ENCODE results near the gene PDXK.

The PDXK gene

GRCh38 chr21:43782431-43783097, 63.6 kb downstream of the PDXK start:
- no peak for DNase-seq (ENCODE audit: low spot score)

- DNase-seq (ENCODE audit: low spot score) = no peak
These were observed 64.3 kb downstream of the PDXK start for GRCh38 chr21:43783098-43783700.

GRCh38 chr21:43785134-43785533, 66.2 kb downstream of the PDXK start:
- no peak for DNase-seq (ENCODE audit: low spot score)

- DNase-seq (ENCODE audit: low spot score) = no peak
These were observed 67.4 kb downstream of the PDXK start for GRCh38 chr21:43786300-43786806.

- DNase-seq (ENCODE audit: low spot score) = no peak
These were observed 68.0 kb downstream of the PDXK start for GRCh38 chr21:43786807-43787440.

GRCh38 chr21:43789276-43790009, 70.5 kb downstream of the PDXK start, which contains the start of gene RRP1:
Gene RRP1 (plus strand): TSS chr21:43789577. CDS start chr21:43789630, 53 bp downstream.
- DNase-seq (ENCODE audit: low spot score) = peak; percentile 86

- no peak for DNase-seq (ENCODE audit: low spot score)
These were observed 71.1 kb downstream of the PDXK start for GRCh38 chr21:43790010-43790524.

GRCh38 chr21:43792406-43792805, 73.5 kb downstream of the PDXK start:
- no peak for DNase-seq (ENCODE audit: low spot score)

- no peak for DNase-seq (ENCODE audit: low spot score)
These were observed 74.3 kb downstream of the PDXK start for GRCh38 chr21:43793243-43793642.

- no peak for DNase-seq (ENCODE audit: low spot score)
These were observed 75.4 kb downstream of the PDXK start for GRCh38 chr21:43794311-43794710.

- no peak for DNase-seq (ENCODE audit: low spot score)
These were observed 75.9 kb downstream of the PDXK start for GRCh38 chr21:43794857-43795256.

GRCh38 chr21:43797415-43797814, 78.5 kb downstream of the PDXK start:
- no peak for DNase-seq (ENCODE audit: low spot score)

- no peak for DNase-seq (ENCODE audit: low spot score)
These were observed 79.2 kb downstream of the PDXK start for GRCh38 chr21:43797925-43798715.

GRCh38 chr21:43799301-43799840, 80.4 kb downstream of the PDXK start:
- DNase-seq (ENCODE audit: low spot score) = no peak

GRCh38 chr21:43800124-43800523, 81.2 kb downstream of the PDXK start:
- no peak for DNase-seq (ENCODE audit: low spot score)

GRCh38 chr21:43800566-43800965, 81.6 kb downstream of the PDXK start:
- no peak for DNase-seq (ENCODE audit: low spot score)

GRCh38 chr21:43801006-43801783, 82.3 kb downstream of the PDXK start:
- no peak for DNase-seq (ENCODE audit: low spot score)

GRCh38 chr21:43802713-43803313, 83.9 kb downstream of the PDXK start:
- DNase-seq (ENCODE audit: low spot score) = no peak

GRCh38 chr21:43803558-43804300, 84.8 kb downstream of the PDXK start:
- DNase-seq (ENCODE audit: low spot score) = no peak

All from pons (tissue), 1 donor.